Activated naive CD8-positive, alpha-beta T cell treated with anti-CD3 and anti-CD28 coated beads for 36 hours (primary cell): ENCODE measurements around the gene TMEM238L. TPM values are rescaled to one million over a fixed set of nuclear protein-coding genes. Genes with fewer than 3 reads are reported as not detected.

Source experiments
- DNase-seq: peaks from one replicate; pipeline ENCODE4 v3.0.0; 2021
- H3K27ac Mint-ChIP-seq: one replicate; pipeline ENCODE4 v1.8.0; 2022; ENCODE audit warnings: mild to moderate bottlenecking, moderate library complexity, mixed read lengths
- H3K27me3 Mint-ChIP-seq: one replicate; pipeline ENCODE4 v1.8.0; 2022; ENCODE audit warnings: mild to moderate bottlenecking, mixed read lengths
- H3K36me3 Mint-ChIP-seq: one replicate; pipeline ENCODE4 v1.8.0; 2021; ENCODE audit warnings: mild to moderate bottlenecking, mixed read lengths
- H3K4me1 Mint-ChIP-seq: one replicate; pipeline ENCODE4 v1.8.0; 2021; ENCODE audit warnings: mixed read lengths
- H3K4me3 Mint-ChIP-seq: one replicate; pipeline ENCODE4 v1.8.0; 2022; ENCODE audit warnings: mild to moderate bottlenecking, moderate library complexity, mixed read lengths
- H3K9me3 Mint-ChIP-seq: one replicate; pipeline ENCODE4 v1.8.0; 2022; ENCODE audit warnings: mixed read lengths
- total RNA-seq, 2 experiments: library from RNA; stranded (reverse); gene quantifications; one replicate each; pipeline ENCODE4 v1.2.3, GENCODE V29; 2021

Gene TMEM238L
- total RNA-seq, 2 experiments from 2014 or later, result not detected

GRCh38 chr17:10815319-10815718, 11.4 kb upstream of the TMEM238L start:
- H3K27me3 Mint-ChIP-seq, result no peaks in the 10 kb centered on the region
- no peak for DNase-seq
- no peaks in the 10 kb centered on the region for H3K9me3 Mint-ChIP-seq
- H3K4me1 Mint-ChIP-seq, result no peaks in the 10 kb centered on the region
- H3K27ac Mint-ChIP-seq, result no peak overlapping the region
- no peak overlapping the region for H3K4me3 Mint-ChIP-seq
- H3K36me3 Mint-ChIP-seq, result no peaks in the 10 kb centered on the region

GRCh38 chr17:10814075-10814474, 10.2 kb upstream of the TMEM238L start:
- DNase-seq, result no peak
- H3K27me3 Mint-ChIP-seq, result no peaks in the 10 kb centered on the region
- no peaks in the 10 kb centered on the region for H3K9me3 Mint-ChIP-seq
- H3K4me3 Mint-ChIP-seq, result no peak overlapping the region
- H3K36me3 Mint-ChIP-seq, result no peaks in the 10 kb centered on the region
- H3K27ac Mint-ChIP-seq, result no peak overlapping the region
- H3K4me1 Mint-ChIP-seq, result no peaks in the 10 kb centered on the region

GRCh38 chr17:10812674-10813073, 8.8 kb upstream of the TMEM238L start:
- H3K4me1 Mint-ChIP-seq, result no peaks in the 10 kb centered on the region
- H3K4me3 Mint-ChIP-seq, result no peak overlapping the region
- no peak overlapping the region for H3K27ac Mint-ChIP-seq
- no peaks in the 10 kb centered on the region for H3K9me3 Mint-ChIP-seq
- no peaks in the 10 kb centered on the region for H3K36me3 Mint-ChIP-seq
- DNase-seq, result no peak
- no peaks in the 10 kb centered on the region for H3K27me3 Mint-ChIP-seq

GRCh38 chr17:10809605-10810004, 5.7 kb upstream of the TMEM238L start:
- H3K27ac Mint-ChIP-seq, result no peak overlapping the region
- no peaks in the 10 kb centered on the region for H3K36me3 Mint-ChIP-seq
- no peak overlapping the region for H3K4me3 Mint-ChIP-seq
- DNase-seq, result no peak
- no peaks in the 10 kb centered on the region for H3K9me3 Mint-ChIP-seq
- no peaks in the 10 kb centered on the region for H3K4me1 Mint-ChIP-seq
- no peaks in the 10 kb centered on the region for H3K27me3 Mint-ChIP-seq

- Mint-ChIP-seq H3K36me3 (no peaks in the 10 kb centered on the region), H3K27me3 (no peaks in the 10 kb centered on the region), H3K4me1 (no peaks in the 10 kb centered on the region), H3K4me3 (no peak overlapping the region), H3K9me3 (no peaks in the 10 kb centered on the region), H3K27ac (no peak overlapping the region)
- DNase-seq, result no peak
These were observed 3.8 kb upstream of the TMEM238L start for GRCh38 chr17:10807704-10808128.

GRCh38 chr17:10806545-10807262, 2.8 kb upstream of the TMEM238L start:
- Mint-ChIP-seq H3K36me3 (no peaks in the 10 kb centered on the region), H3K27ac (no peak overlapping the region), H3K9me3 (no peaks in the 10 kb centered on the region), H3K4me3 (no peak overlapping the region), H3K4me1 (no peaks in the 10 kb centered on the region), H3K27me3 (no peaks in the 10 kb centered on the region)
- no peak for DNase-seq

GRCh38 chr17:10805911-10806310, 2.0 kb upstream of the TMEM238L start:
- H3K27ac Mint-ChIP-seq, result no peak overlapping the region
- no peaks in the 10 kb centered on the region for H3K4me1 Mint-ChIP-seq
- no peaks in the 10 kb centered on the region for H3K36me3 Mint-ChIP-seq
- no peaks in the 10 kb centered on the region for H3K27me3 Mint-ChIP-seq
- DNase-seq, result no peak
- H3K9me3 Mint-ChIP-seq, result no peaks in the 10 kb centered on the region
- H3K4me3 Mint-ChIP-seq, result no peak overlapping the region

- Mint-ChIP-seq H3K4me1 (no peaks in the 10 kb centered on the region), H3K36me3 (no peaks in the 10 kb centered on the region), H3K27me3 (no peaks in the 10 kb centered on the region), H3K9me3 (no peaks in the 10 kb centered on the region), H3K4me3 (no peak overlapping the region), H3K27ac (no peak overlapping the region)
- DNase-seq, result no peak
These were observed 647 bp upstream of the TMEM238L start for GRCh38 chr17:10804546-10804945.

GRCh38 chr17:10803350-10803749, 549 bp downstream of the TMEM238L start:
- Mint-ChIP-seq H3K36me3 (no peaks in the 10 kb centered on the region), H3K27me3 (no peaks in the 10 kb centered on the region), H3K4me3 (no peak overlapping the region), H3K4me1 (no peaks in the 10 kb centered on the region), H3K27ac (no peak overlapping the region), H3K9me3 (no peaks in the 10 kb centered on the region)
- DNase-seq, result no peak

- no peak for DNase-seq
- H3K4me3 Mint-ChIP-seq, result no peak overlapping the region
- H3K4me1 Mint-ChIP-seq, result no peaks in the 10 kb centered on the region
- no peaks in the 10 kb centered on the region for H3K36me3 Mint-ChIP-seq
- H3K27ac Mint-ChIP-seq, result no peak overlapping the region
- H3K9me3 Mint-ChIP-seq, result no peaks in the 10 kb centered on the region
- H3K27me3 Mint-ChIP-seq, result no peaks in the 10 kb centered on the region
These were observed 1.2 kb downstream of the TMEM238L start for GRCh38 chr17:10802496-10803284.

GRCh38 chr17:10799407-10799806, 4.5 kb downstream of the TMEM238L start:
- H3K4me1 Mint-ChIP-seq, result no peaks in the 10 kb centered on the region
- H3K9me3 Mint-ChIP-seq, result no peaks in the 10 kb centered on the region
- H3K27ac Mint-ChIP-seq, result no peak overlapping the region
- H3K4me3 Mint-ChIP-seq, result no peak overlapping the region
- no peaks in the 10 kb centered on the region for H3K27me3 Mint-ChIP-seq
- H3K36me3 Mint-ChIP-seq, result no peaks in the 10 kb centered on the region
- no peak for DNase-seq

GRCh38 chr17:10798910-10799309, 5.0 kb downstream of the TMEM238L start:
- Mint-ChIP-seq H3K36me3 (no peaks in the 10 kb centered on the region), H3K4me3 (no peak overlapping the region), H3K27me3 (no peaks in the 10 kb centered on the region), H3K27ac (no peak overlapping the region), H3K9me3 (no peaks in the 10 kb centered on the region), H3K4me1 (no peaks in the 10 kb centered on the region)
- DNase-seq, result no peak

GRCh38 chr17:10798332-10798749, 5.6 kb downstream of the TMEM238L start:
- Mint-ChIP-seq H3K27me3 (no peaks in the 10 kb centered on the region), H3K27ac (no peak overlapping the region), H3K4me1 (peaks cover 4% of the 10 kb centered on the region), H3K9me3 (no peaks in the 10 kb centered on the region), H3K4me3 (no peak overlapping the region), H3K36me3 (no peaks in the 10 kb centered on the region)
- DNase-seq, result no peak

- no peaks in the 10 kb centered on the region for H3K36me3 Mint-ChIP-seq
- no peaks in the 10 kb centered on the region for H3K9me3 Mint-ChIP-seq
- no peak for DNase-seq
- H3K27me3 Mint-ChIP-seq, result no peaks in the 10 kb centered on the region
- peaks cover 5% of the 10 kb centered on the region for H3K4me1 Mint-ChIP-seq
- no peak overlapping the region for H3K4me3 Mint-ChIP-seq
- no peak overlapping the region for H3K27ac Mint-ChIP-seq
These were observed 6.2 kb downstream of the TMEM238L start for GRCh38 chr17:10797476-10798328.

GRCh38 chr17:10793816-10794215, 10.1 kb downstream of the TMEM238L start:
- Mint-ChIP-seq H3K4me3 (no peak overlapping the region), H3K9me3 (no peaks in the 10 kb centered on the region), H3K27ac (no peak overlapping the region), H3K27me3 (no peaks in the 10 kb centered on the region), H3K4me1 (peaks cover 5% of the 10 kb centered on the region), H3K36me3 (no peaks in the 10 kb centered on the region)
- no peak for DNase-seq
